Thyroid gland (tissue), 4 donors: ENCODE data around the gene PLEKHA5. TPM values are rescaled to one million over a fixed set of nuclear protein-coding genes. Genes with fewer than 3 reads are reported as not detected.

Experiments
- DNase-seq, 2 donors: peaks; one replicate each; pipeline ENCODE4 v3.0.0-alpha.2; 2019
- H3K27ac ChIP-seq, 3 donors: fragments of 200-600 bp; sonication (generic); 1 replicate in 2 of 3; 2 replicates in 1 of 3; pipeline ENCODE4 v1.5.1; 2016 to 2019; ENCODE audit warnings: mild to moderate bottlenecking in 1 of 3, moderate library complexity in 1 of 3
- H3K27me3 ChIP-seq: fragments of 200-600 bp; sonication (generic); one replicate; pipeline ENCODE4 v1.5.1; 2019
- H3K36me3 ChIP-seq, 2 donors: fragments of 200-600 bp; sonication (generic); one replicate each; pipeline ENCODE4 v1.5.1; 2016 to 2019
- H3K4me1 ChIP-seq, 2 donors: fragments of 200-600 bp; sonication (generic); one replicate each; pipeline ENCODE4 v1.5.1; 2017 to 2019
- H3K4me3 ChIP-seq, 3 donors: fragments of 200-600 bp; sonication (generic); replicated peaks in 1 of 3; 1 replicate in 2 of 3; 2 replicates in 1 of 3; pipeline ENCODE4 v1.5.1; 2016; ENCODE audit warnings: mild to moderate bottlenecking in 1 of 3
- H3K9me3 ChIP-seq: fragments of 200-600 bp; sonication (generic); one replicate; pipeline ENCODE4 v1.5.1; 2017
- CTCF ChIP-seq, 6 experiments: fragments of 200-600 bp in 3 of 6; fragments of 450-650 bp in 3 of 6; sonication (generic) in 3 of 6; IDR thresholded peaks; one replicate each; pipeline ENCODE4 v1.5.1; 2016 to 2019; ENCODE audit warnings: antibody characterized with exemption in 6 of 6, mild to moderate bottlenecking in 2 of 6, inconsistent platforms in 1 of 6, moderate library complexity in 1 of 6
- POLR2A ChIP-seq, 2 donors: fragments of 450-650 bp; IDR thresholded peaks; one replicate each; pipeline ENCODE4 v1.6.1; 2017; ENCODE audit warnings: antibody characterized with exemption in 2 of 2, mild to moderate bottlenecking in 2 of 2, moderate library complexity in 1 of 2
- WGBS, 2 donors: methylation state at CpG; one replicate each; pipeline ENCODE4 v1.1.5; 2017; 5-methylcytosine and 5-hydroxymethylcytosine counted together
- intact Hi-C: fragments of 100-400 bp; cut with DNase I; formaldehyde crosslinking; loops from one replicate; pipeline ENCODE4 v1.15.1; 2023
- total RNA-seq, 4 donors: library from RNA; depleted of rRNA; stranded (reverse); fragments of >200 nt; gene quantifications; one replicate each; pipeline ENCODE4 v1.2.3, GENCODE V29; 2016

PLEKHA5 gene
- total RNA-seq, 4 donors from 2014 or later = 35.4 to 48.6 (median 40.8) TPM

GRCh38 chr12:19245106-19245505 is 115.6 kb downstream of the PLEKHA5 start:
- Histone ChIP-seq H3K36me3 (no peaks in the 10 kb centered on the region), H3K9me3 (no peaks in the 10 kb centered on the region), H3K4me3 (no peak overlapping the region), H3K27ac (no peak overlapping the region), H3K27me3 (no peaks in the 10 kb centered on the region), H3K4me1 (peaks cover 0 to 6% of the 10 kb centered on the region in 2 donors)
- no peak for TF ChIP-seq CTCF (IDR thresholded peaks at IDR 0.05)
- TF ChIP-seq POLR2A (IDR thresholded peaks at IDR 0.05) = no peak
- DNase-seq = no peak
- 87% methylated on average over 4 of the region's 4 CpGs for WGBS, 2 donors
- intact Hi-C loops = no loop called here

- no peak for TF ChIP-seq CTCF (IDR thresholded peaks at IDR 0.05)
- TF ChIP-seq POLR2A (IDR thresholded peaks at IDR 0.05) = no peak
- H3K27me3 ChIP-seq = no peaks in the 10 kb centered on the region
- peaks cover 0 to 6% of the 10 kb centered on the region in 2 donors for H3K4me1 ChIP-seq
- no peak overlapping the region for H3K4me3 ChIP-seq
- intact Hi-C loops = no loop called here
- no peaks in the 10 kb centered on the region for H3K9me3 ChIP-seq
- DNase-seq = no peak
- 94 to 97% methylated on average over 7 of the region's 7 CpGs for WGBS, 2 donors
- no peak overlapping the region for H3K27ac ChIP-seq
- H3K36me3 ChIP-seq = no peaks in the 10 kb centered on the region
Observed at GRCh38 chr12:19245666-19246065, 116.1 kb downstream of the PLEKHA5 start.

- H3K4me1 ChIP-seq = peaks cover 0 to 6% of the 10 kb centered on the region in 2 donors
- intact Hi-C loops = no loop called here
- 87 to 93% methylated on average over 4 of the region's 4 CpGs for WGBS, 2 donors
Observed at GRCh38 chr12:19246933-19247332, 117.4 kb downstream of the PLEKHA5 start.

GRCh38 chr12:19248929-19249602 is 119.5 kb downstream of the PLEKHA5 start:
- H3K27me3 ChIP-seq = no peaks in the 10 kb centered on the region
- 93 to 98% methylated on average over 3 of the region's 3 CpGs for WGBS, 2 donors
- no peak overlapping the region for H3K27ac ChIP-seq
- no peaks in the 10 kb centered on the region for H3K9me3 ChIP-seq
- H3K4me1 ChIP-seq = no peaks in the 10 kb centered on the region
- TF ChIP-seq CTCF (IDR thresholded peaks at IDR 0.05) = no peak
- TF ChIP-seq POLR2A (IDR thresholded peaks at IDR 0.05) = no peak
- intact Hi-C loops = no loop called here
- DNase-seq = no peak
- H3K4me3 ChIP-seq = no peak overlapping the region
- no peaks in the 10 kb centered on the region for H3K36me3 ChIP-seq

More at GRCh38 chr12:19246933-19247332, 117.4 kb downstream of the PLEKHA5 start:
- TF ChIP-seq POLR2A (IDR thresholded peaks at IDR 0.05) (no peak), CTCF (IDR thresholded peaks at IDR 0.05) (no peak)
- no peak overlapping the region for H3K27ac ChIP-seq
- H3K27me3 ChIP-seq = no peaks in the 10 kb centered on the region
- H3K4me3 ChIP-seq = no peak overlapping the region
- no peak for DNase-seq
- no peaks in the 10 kb centered on the region for H3K9me3 ChIP-seq
- H3K36me3 ChIP-seq = no peaks in the 10 kb centered on the region

- Histone ChIP-seq H3K4me3 (no peak overlapping the region), H3K36me3 (no peaks in the 10 kb centered on the region), H3K9me3 (no peaks in the 10 kb centered on the region), H3K27ac (no peak overlapping the region), H3K27me3 (no peaks in the 10 kb centered on the region), H3K4me1 (no peaks in the 10 kb centered on the region)
- 49 to 56% methylated on average over 3 of the region's 3 CpGs for WGBS, 2 donors
- intact Hi-C loops = no loop called here
- no peak for DNase-seq
- TF ChIP-seq POLR2A (IDR thresholded peaks at IDR 0.05) (no peak), CTCF (IDR thresholded peaks at IDR 0.05) (no peak)
Observed at GRCh38 chr12:19251481-19252132, 122.1 kb downstream of the PLEKHA5 start.
